Heart left ventricle (tissue), 16 donors: ENCODE measurements around the gene PSMB8. TPM values are rescaled to one million over a fixed set of nuclear protein-coding genes. Genes with fewer than 3 reads are reported as not detected.
A peak's percentile ranks its signal among the peaks of the same experiment; 100 is the strongest.
"Not testable (repeated sequence)": the region's sequence is repeated elsewhere in the genome, so short reads cannot be mapped to it uniquely, and the experiment has no call there.

ENCODE experiments used
- ATAC-seq, 4 donors: fragments of 200-7000 bp; cut with Tn5 transposase; one replicate each; pipeline ENCODE4 v1.9.1; 2020 to 2022; ENCODE audit warnings: moderate library complexity in 4 of 4, mild to moderate bottlenecking in 3 of 4, moderate number of reproducible peaks in 1 of 4
- DNase-seq, 5 donors: peaks; one replicate each; pipeline ENCODE4 v3.0.0-alpha.2; 2020
- H3K27ac ChIP-seq, 12 donors: fragments of 200-600 bp; sonication (generic) in 4 of 12; one replicate each; pipeline versions ENCODE4 v1.5.0 to v1.8.0; 2016 to 2022; ENCODE audit warnings: mild to moderate bottlenecking in 2 of 12
- H3K27me3 ChIP-seq, 9 donors: fragments of 200-600 bp; sonication (generic) in 2 of 9; one replicate each; pipeline versions ENCODE4 v1.5.1 to v1.8.0; 2016 to 2022; ENCODE audit warnings: mild to moderate bottlenecking in 3 of 9
- H3K36me3 ChIP-seq, 9 donors: fragments of 200-600 bp; sonication (generic) in 2 of 9; one replicate each; pipeline versions ENCODE4 v1.5.0 to v1.8.0; 2018 to 2022; ENCODE audit warnings: mild to moderate bottlenecking in 2 of 9
- H3K4me1 ChIP-seq, 12 donors: fragments of 200-600 bp; sonication (generic) in 4 of 12; one replicate each; pipeline versions ENCODE4 v1.5.0 to v1.8.0; 2016 to 2022; ENCODE audit warnings: mild to moderate bottlenecking in 3 of 12
- H3K4me3 ChIP-seq, 12 donors: fragments of 200-600 bp; sonication (generic) in 4 of 12; one replicate each; pipeline versions ENCODE4 v1.5.0 to v1.8.0; 2017 to 2022; ENCODE audit warnings: mild to moderate bottlenecking in 9 of 12, moderate library complexity in 4 of 12
- H3K9me3 ChIP-seq, 12 donors: fragments of 200-600 bp; sonication (generic) in 4 of 12; one replicate each; pipeline versions ENCODE4 v1.5.0 to v1.8.0; 2016 to 2022; ENCODE audit warnings: mild to moderate bottlenecking in 1 of 12
- POLR2A ChIP-seq, 2 donors: fragments of 450-650 bp; IDR thresholded peaks; one replicate each; pipeline ENCODE4 v1.6.1; 2017; ENCODE audit warnings: antibody characterized with exemption in 2 of 2, mild to moderate bottlenecking in 2 of 2, moderate library complexity in 2 of 2
- WGBS, 4 donors: extraction: QIAGEN DNeasy Blood & Tissue Kit in 2 of 4; methylation state at CpG; one replicate each; pipeline versions ENCODE4 v1.1.5 to v1.1.7; 2013 to 2018; 5-methylcytosine and 5-hydroxymethylcytosine counted together
- intact Hi-C, 10 donors: fragments of 100-400 bp; cut with DNase I; formaldehyde crosslinking; loops; one replicate each; pipeline versions ENCODE4 v1.11.1 to v1.14.2; 2022
- polyA plus RNA-seq, 2 donors: library from polyadenylated mRNA; stranded (reverse); fragments of 200-250 nt; gene quantifications; one replicate each; pipeline ENCODE4 v1.2.3, GENCODE V29; 2013
- total RNA-seq, 9 donors: library from RNA; depleted of rRNA in 2 of 9; stranded (reverse); fragments of >200 nt in 2 of 9; fragmentation: NEBNext Ultra II Directional in 3 of 9; extraction: Animal tissue kit (Norgen Biotek cat#: 25700) in 3 of 9; gene quantifications; one replicate each; pipeline versions ENCODE4 v1.1.0 to v1.2.4, GENCODE V29; 2016 to 2023
- TF ChIP-seq, protein P1 (sequence below), 12 donors: fragments of 200-600 bp; sonication (generic) in 4 of 12; IDR thresholded peaks; one replicate each; pipeline versions ENCODE4 v1.5.0 to v1.8.0; 2018 to 2022; ENCODE audit warnings: antibody characterized with exemption in 12 of 12, mild to moderate bottlenecking in 5 of 12
- donor health status: ischemic (EF 13 %, LVEDD 7.1; RV severe dilation, severe dysfunction).
- donor health status: healthy with polysubstance abuse.
- donor health status: DM: no; HTN: yes; CAD: no.
- donor health status: DM: no; HTN: no; CAD: no.
- donor health status: ischemic (EF 25% LVEDD 6.9; RV normal size, moderate dysfunction).
- donor health status: ischemic (EF 25% LVEDD 5.7; RV mildly dilated, moderate dysfunction).
- donor health status: healthy.
- donor health status: DM: yes; HTN: yes; CAD: no.
- donor health status: ischemic (EF 35%, LVEDD 5.7; RV mildly dilated, moderate dysfunction).
- donor health status: nonischemic (EF 11% LVEDD 7.7; RV severe dilation, severe dysfunction).
- donor health status: DM: yes; HTN: yes; CAD: no.
- donor health status: PGD.
- donor health status: ischemic (EF 29% LVEDD 5.4; RV normal size, mild dysfunction).
- donor health status: nonischemic (EF 23%, LVEDD 6.1; RV moderate dilation, normal function).

Gene PSMB8
- total and polyA plus RNA-seq, 11 donors = 11.1 to 115 (median 17.6) TPM

DNA sequence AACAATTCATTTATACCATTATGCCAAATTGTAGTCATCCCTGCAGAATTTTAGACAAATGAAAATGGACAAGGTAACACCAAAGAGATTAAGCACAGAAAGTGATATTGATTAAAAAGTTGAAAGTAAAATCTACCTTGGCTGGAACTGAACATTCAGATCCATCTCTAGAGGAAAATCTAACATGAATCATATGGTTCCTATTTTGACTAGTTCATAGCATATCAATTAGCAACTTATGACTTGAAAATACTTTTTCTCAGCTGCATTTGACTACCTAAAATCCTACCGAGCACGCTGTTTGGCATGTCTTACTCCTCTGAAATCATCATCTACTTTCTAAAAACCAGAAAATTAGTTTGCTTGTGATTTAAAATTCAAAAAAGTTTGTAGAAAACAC, 32.8 kb upstream of the PSMB8 start:
- Histone ChIP-seq H3K9me3 (peaks cover 0 to 9% (median 0%) of the 10 kb centered on the region in 12 donors), H3K4me1 (no peaks in the 10 kb centered on the region), H3K36me3 (no peaks in the 10 kb centered on the region), H3K4me3 (no peak overlapping the region), H3K27me3 (peaks cover 0 to 21% (median 0%) of the 10 kb centered on the region in 9 donors), H3K27ac (no peak overlapping the region)
- TF ChIP-seq, protein P1, sequence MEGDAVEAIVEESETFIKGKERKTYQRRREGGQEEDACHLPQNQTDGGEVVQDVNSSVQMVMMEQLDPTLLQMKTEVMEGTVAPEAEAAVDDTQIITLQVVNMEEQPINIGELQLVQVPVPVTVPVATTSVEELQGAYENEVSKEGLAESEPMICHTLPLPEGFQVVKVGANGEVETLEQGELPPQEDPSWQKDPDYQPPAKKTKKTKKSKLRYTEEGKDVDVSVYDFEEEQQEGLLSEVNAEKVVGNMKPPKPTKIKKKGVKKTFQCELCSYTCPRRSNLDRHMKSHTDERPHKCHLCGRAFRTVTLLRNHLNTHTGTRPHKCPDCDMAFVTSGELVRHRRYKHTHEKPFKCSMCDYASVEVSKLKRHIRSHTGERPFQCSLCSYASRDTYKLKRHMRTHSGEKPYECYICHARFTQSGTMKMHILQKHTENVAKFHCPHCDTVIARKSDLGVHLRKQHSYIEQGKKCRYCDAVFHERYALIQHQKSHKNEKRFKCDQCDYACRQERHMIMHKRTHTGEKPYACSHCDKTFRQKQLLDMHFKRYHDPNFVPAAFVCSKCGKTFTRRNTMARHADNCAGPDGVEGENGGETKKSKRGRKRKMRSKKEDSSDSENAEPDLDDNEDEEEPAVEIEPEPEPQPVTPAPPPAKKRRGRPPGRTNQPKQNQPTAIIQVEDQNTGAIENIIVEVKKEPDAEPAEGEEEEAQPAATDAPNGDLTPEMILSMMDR (IDR thresholded peaks at IDR 0.05) = no peak
- TF ChIP-seq POLR2A (IDR thresholded peaks at IDR 0.05) = no peak
- no peak for DNase-seq
- no peak for ATAC-seq
- WGBS, 4 donors = 91 to 97% (median 95%) methylated on average over 2 of the region's 2 CpGs
- intact Hi-C loops = no loop called here

GRCh38 chr6:32873947-32874346, 30.1 kb upstream of the PSMB8 start:
- not testable (repeated sequence) for ATAC-seq, H3K27ac ChIP-seq, H3K4me1 ChIP-seq, H3K4me3 ChIP-seq, H3K9me3 ChIP-seq, H3K36me3 ChIP-seq, DNase-seq
- peaks cover 0 to 15% (median 0%) of the 10 kb centered on the region in 9 donors for H3K27me3 ChIP-seq
- WGBS, 4 donors = 19 to 42% (median 37%) methylated on average over 1 of the region's 1 CpG
- intact Hi-C loops = loop anchor here in 2 of 10 donors (5.0 kb wide), 1 partner anchor 37 kb away; the partner anchor contains the start of gene TAP2 (in 2 of the 2)

GRCh38 chr6:32868257-32868788, 24.5 kb upstream of the PSMB8 start:
- H3K27ac ChIP-seq = no peak overlapping the region
- H3K27me3 ChIP-seq = peaks cover 0 to 6% (median 0%) of the 10 kb centered on the region in 9 donors
- no peak overlapping the region for H3K4me3 ChIP-seq
- TF ChIP-seq, protein P1 (IDR thresholded peaks at IDR 0.05) = peak; percentile 90 to 99 (median 96)
- TF ChIP-seq POLR2A (IDR thresholded peaks at IDR 0.05) = no peak
- peaks cover 0 to 13% (median 0%) of the 10 kb centered on the region in 12 donors for H3K4me1 ChIP-seq
- intact Hi-C loops = loop anchor here (1.0 to 10.0 kb wide), 9 partner anchors 30 to 456 kb away; partner anchors contain the start of gene TAP2 (in 3 of the 10)
- 11 to 17% (median 15%) methylated on average over 5 of the region's 5 CpGs for WGBS, 4 donors
- H3K9me3 ChIP-seq = peaks cover 0 to 9% (median 0%) of the 10 kb centered on the region in 12 donors
- peak in 3 of 4 donors; percentile 56 to 73 (median 69) for ATAC-seq
- no peaks in the 10 kb centered on the region for H3K36me3 ChIP-seq
- peak; percentile 64 to 85 (median 78) for DNase-seq

GRCh38 chr6:32867554-32868256, 23.9 kb upstream of the PSMB8 start:
- whole genome bisulfite sequencing, 4 donors = 43 to 49% (median 45%) methylated on average over 8 of the region's 8 CpGs
- H3K27me3 ChIP-seq = peaks cover 0 to 6% (median 0%) of the 10 kb centered on the region in 9 donors

More at GRCh38 chr6:32867554-32868256, 23.9 kb upstream of the PSMB8 start:
- Histone ChIP-seq H3K36me3 (no peaks in the 10 kb centered on the region), H3K27ac (peak overlapping the region in 1 of 12 donors; percentile 5), H3K4me3 (no peak overlapping the region), H3K4me1 (peaks cover 0 to 13% (median 0%) of the 10 kb centered on the region in 12 donors), H3K9me3 (peaks cover 0 to 7% (median 0%) of the 10 kb centered on the region in 12 donors)
- intact Hi-C loops = loop anchor here (1.0 to 10.0 kb wide), 9 partner anchors 29 to 455 kb away; partner anchors contain the start of gene TAP2 (in 4 of the 10)
- ATAC-seq (peak in 1 of 4 donors; percentile 22), DNase-seq (no peak)
- TF ChIP-seq POLR2A (IDR thresholded peaks at IDR 0.05) = no peak
- TF ChIP-seq, protein P1 (IDR thresholded peaks at IDR 0.05) = no peak
